HepG2 (cell line): Measurements from ENCODE around the gene CERS5. TPM values are rescaled to one million over a fixed set of nuclear protein-coding genes. Genes with fewer than 3 reads are reported as not detected.

ENCODE experiments used
- ATAC-seq: fragments of 200-7000 bp; cut with Tn5 transposase; 3 replicates; pipeline ENCODE4 v1.9.1; 2020; ENCODE audit warnings: mild to moderate bottlenecking, moderate library complexity
- BruUV-seq: library from RNA; stranded (reverse); fragments of 400-500 nt; replicated peaks from 2 replicates; lab custom pipeline; 2021; lab: Mats Ljungman, UMichigan
- CTCF ChIA-PET: fragments of 300-600 bp; formaldehyde crosslinking; extraction: SDS; loops from one replicate; lab custom pipeline; 2021; ENCODE audit warnings: low total read pairs, inconsistent platforms, low intra/inter-chr PET ratio; lab: Yijun Ruan, JAX
- POLR2A ChIA-PET: fragments of 350-600 bp; sonication (Branson Sonifier 250); formaldehyde crosslinking; loops from one replicate; lab custom pipeline; 2020; ENCODE audit warnings: antibody characterized with exemption, inconsistent platforms; lab: Yijun Ruan, JAX
- DNase-seq: peaks from one replicate; pipeline ENCODE4 v3.0.0-alpha.2; 2015; ENCODE audit warnings: low spot score
- FAIRE-seq: peaks from 3 replicates; lab custom pipeline; 2011; peaks lifted over from hg19 to GRCh38; lab: Jason Lieb, UNC
- H2AFZ ChIP-seq: one replicate; pipeline ENCODE4 v1.6.1; 2011; ENCODE audit warnings: low read length, inconsistent platforms
- H3K27ac ChIP-seq: fragments of 300-600 bp; 3 replicates; pipeline ENCODE4 v1.8.0; 2011; ENCODE audit warnings: mixed run types, mild to moderate bottlenecking, mixed read lengths, low read length, inconsistent platforms; ENCODE audit not compliant: insufficient read depth; ENCODE audit errors: extremely low read length
- H3K27me3 ChIP-seq, 2 experiments: fragments of 200-600 bp in 1 of 2; 2 replicates in 1 of 2; 3 replicates in 1 of 2; pipeline versions ENCODE4 v1.6.0 to v1.8.0; 2011; ENCODE audit warnings: low read length in 2 of 2, mild to moderate bottlenecking in 2 of 2, moderate library complexity in 2 of 2, inconsistent platforms in 1 of 2; ENCODE audit not compliant: insufficient read depth in 2 of 2, control insufficient read depth in 1 of 2
- H3K36me3 ChIP-seq, 2 experiments: fragments of 200-600 bp in 1 of 2; replicated peaks in 1 of 2; 2 replicates in 1 of 2; 3 replicates in 1 of 2; pipeline versions ENCODE4 v1.5.1 to v1.8.0; 2011; ENCODE audit warnings: low read length in 2 of 2, inconsistent platforms in 1 of 2; ENCODE audit not compliant: insufficient read depth in 2 of 2, control insufficient read depth in 1 of 2
- H3K4me1 ChIP-seq: 2 replicates; pipeline ENCODE4 v1.5.1; 2012; ENCODE audit warnings: low read length, inconsistent platforms; ENCODE audit not compliant: insufficient read depth
- H3K4me2 ChIP-seq: 2 replicates; pipeline ENCODE4 v1.6.0; 2011; ENCODE audit warnings: low read depth, low read length, inconsistent platforms
- H3K4me3 ChIP-seq, 3 experiments: fragments of 200-600 bp in 1 of 3; sonication (generic), shearing (Covaris generic) in 1 of 3; replicated peaks in 1 of 3; 2 replicates each; pipeline ENCODE4 v1.5.1; 2011 to 2016; ENCODE audit warnings: low read length in 3 of 3, inconsistent platforms in 2 of 3, low read depth in 2 of 3, mild to moderate bottlenecking in 2 of 3, control low read depth in 1 of 3, mixed read lengths in 1 of 3; ENCODE audit not compliant: insufficient read depth in 1 of 3
- H3K79me2 ChIP-seq: one replicate; pipeline ENCODE4 v1.6.1; 2011; ENCODE audit warnings: low read length, inconsistent platforms; ENCODE audit not compliant: insufficient read depth
- H3K9ac ChIP-seq: 2 replicates; pipeline ENCODE4 v1.6.0; 2011; ENCODE audit warnings: mild to moderate bottlenecking, low read depth, low read length, inconsistent platforms; ENCODE audit not compliant: insufficient read depth
- H3K9me3 ChIP-seq: 2 replicates; pipeline ENCODE4 v1.5.1; 2012; ENCODE audit warnings: mild to moderate bottlenecking, low read length
- H4K20me1 ChIP-seq: 2 replicates; pipeline ENCODE4 v1.6.0; 2011; ENCODE audit warnings: inconsistent platforms, mild to moderate bottlenecking, low read length, moderate library complexity; ENCODE audit not compliant: insufficient read depth
- ELF3 ChIP-seq: IDR thresholded peaks from 2 replicates; pipeline ENCODE4 v1.6.1; 2016; ENCODE audit warnings: missing genetic modification reagents, missing compliant biosample characterization
- MAFF ChIP-seq: IDR thresholded peaks from 2 replicates; pipeline ENCODE4 v1.6.1; 2011; ENCODE audit warnings: low read depth, low read length, improper control_type of control experiment
- MAFK ChIP-seq, 2 experiments: IDR thresholded peaks in 1 of 2; conservative IDR thresholded peaks in 1 of 2; 2 replicates each; pipeline ENCODE4 v1.6.1; 2011; ENCODE audit warnings: improper control_type of control experiment in 2 of 2, low read length in 2 of 2
- MTA3 ChIP-seq: sonication (generic); formaldehyde crosslinking; IDR thresholded peaks from 2 replicates; pipeline ENCODE4 v1.4.0; 2020; ENCODE audit warnings: missing genetic modification reagents
- ZSCAN22 ChIP-seq: sonication (generic); formaldehyde crosslinking; IDR thresholded peaks from 2 replicates; pipeline ENCODE4 v1.4.0; 2020; ENCODE audit warnings: mild to moderate bottlenecking, missing genetic modification reagents
- WGBS: methylation state at CpG from one replicate; pipeline ENCODE4 v1.1.6; 2017; ENCODE audit warnings: low lambda C conversion rate; 5-methylcytosine and 5-hydroxymethylcytosine counted together
- in situ Hi-C: cut with HindIII; loops from 2 replicates; pipeline ENCODE4 v1.10.0; 2017; ENCODE audit warnings: low pct_unique_long_range_greater_than_20kb; ENCODE audit not compliant: extremely low pct_ligation_motif_present
- intact Hi-C: fragments of 100-400 bp; cut with micrococcal nuclease; formaldehyde crosslinking; loops from one replicate; pipeline ENCODE4 v1.10.0; 2022; ENCODE audit not compliant: unreplicated experiment
- polyA plus RNA-seq, 8 experiments: library from polyadenylated mRNA; depleted of rRNA in 3 of 8; stranded (reverse) in 7 of 8; unstranded in 1 of 8; fragments of >200 nt; fragmentation: Illumina TruSeq in 4 of 8; extraction: Trizol in 4 of 8; gene quantifications; 2 replicates each; pipeline versions ENCODE4 v1.2.1 to v1.2.3, GENCODE V29; 2011 to 2016; ENCODE audit warnings: low read depth in 4 of 8, missing spikeins in 1 of 8, mixed read lengths in 1 of 8; ENCODE audit not compliant: insufficient read depth in 1 of 8
- total RNA-seq, 5 experiments: library from RNA; depleted of rRNA; stranded (reverse); fragments of >200 nt; fragmentation: Illumina TruSeq; extraction: Trizol; gene quantifications; 2 replicates each; pipeline ENCODE4 v1.2.3, GENCODE V29; 2016; ENCODE audit warnings: low read depth in 1 of 5
- TF ChIP-seq, protein P1 (sequence below): sonication (generic); formaldehyde crosslinking; IDR thresholded peaks from 2 replicates; pipeline ENCODE4 v1.5.0; 2020; ENCODE audit warnings: mild to moderate bottlenecking, missing genetic modification reagents
- TF ChIP-seq, protein P2 (sequence below): sonication (generic); formaldehyde crosslinking; IDR thresholded peaks from 2 replicates; pipeline ENCODE4 v1.4.0; 2020; ENCODE audit warnings: mild to moderate bottlenecking, missing genetic modification reagents, borderline replicate concordance

The CERS5 gene
- total and polyA plus RNA-seq, 2 of the 13 experiments (the other 11 are each of a cell fraction or from before 2014, with no cell fraction given) = 22.3 to 48.8 TPM

DNA sequence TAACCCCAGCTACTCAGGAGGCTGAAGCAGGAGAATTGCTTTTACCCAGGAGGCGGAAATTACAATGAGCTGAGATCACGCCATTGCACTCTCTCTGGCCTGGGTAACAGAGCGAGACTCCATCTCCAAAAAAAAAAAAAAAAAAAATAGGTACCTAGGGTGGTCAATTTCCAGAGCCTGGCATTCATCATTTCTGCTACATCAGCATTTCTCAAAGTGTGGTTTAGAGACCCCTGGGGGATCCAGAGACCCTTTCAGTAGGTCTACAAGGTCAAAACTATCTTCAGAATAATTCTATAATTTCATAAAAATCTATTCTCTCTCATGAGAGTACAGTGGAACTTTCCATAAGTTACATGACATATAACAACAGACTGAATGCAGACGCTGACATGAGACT lies 19.9 kb downstream of the CERS5 start:
- FAIRE-seq (no peak), ATAC-seq (no peak), DNase-seq (no peak)
- CTCF ChIA-PET = no interaction called here
- Histone ChIP-seq H3K27me3 (no peaks in the 10 kb centered on the region), H3K4me1 (no peaks in the 10 kb centered on the region), H3K4me3 (no peak overlapping the region), H3K9ac (no peak overlapping the region), H3K9me3 (no peaks in the 10 kb centered on the region), H3K27ac (no peak overlapping the region), H3K36me3 (peaks cover 0 to 15% of the 10 kb centered on the region in 2 experiments; a peak in 2 of 5 replicates), H3K79me2 (peaks cover 8% of the 10 kb centered on the region), H2AFZ (no peak overlapping the region), H4K20me1 (no peaks in the 10 kb centered on the region; the same call in 1 of the 2 replicates), H3K4me2 (no peak overlapping the region)
- 99% methylated on average over 4 of the region's 4 CpGs for WGBS
- no TSS peak for BruUV-seq
- intact Hi-C loops = no loop called here
- TF ChIP-seq MTA3 (CRISPR knock-in tag) = no peak
- TF ChIP-seq, protein P1, sequence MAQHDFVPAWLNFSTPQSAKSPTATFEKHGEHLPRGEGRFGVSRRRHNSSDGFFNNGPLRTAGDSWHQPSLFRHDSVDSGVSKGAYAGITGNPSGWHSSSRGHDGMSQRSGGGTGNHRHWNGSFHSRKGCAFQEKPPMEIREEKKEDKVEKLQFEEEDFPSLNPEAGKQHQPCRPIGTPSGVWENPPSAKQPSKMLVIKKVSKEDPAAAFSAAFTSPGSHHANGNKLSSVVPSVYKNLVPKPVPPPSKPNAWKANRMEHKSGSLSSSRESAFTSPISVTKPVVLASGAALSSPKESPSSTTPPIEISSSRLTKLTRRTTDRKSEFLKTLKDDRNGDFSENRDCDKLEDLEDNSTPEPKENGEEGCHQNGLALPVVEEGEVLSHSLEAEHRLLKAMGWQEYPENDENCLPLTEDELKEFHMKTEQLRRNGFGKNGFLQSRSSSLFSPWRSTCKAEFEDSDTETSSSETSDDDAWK = no peak
- TF ChIP-seq, protein P2, sequence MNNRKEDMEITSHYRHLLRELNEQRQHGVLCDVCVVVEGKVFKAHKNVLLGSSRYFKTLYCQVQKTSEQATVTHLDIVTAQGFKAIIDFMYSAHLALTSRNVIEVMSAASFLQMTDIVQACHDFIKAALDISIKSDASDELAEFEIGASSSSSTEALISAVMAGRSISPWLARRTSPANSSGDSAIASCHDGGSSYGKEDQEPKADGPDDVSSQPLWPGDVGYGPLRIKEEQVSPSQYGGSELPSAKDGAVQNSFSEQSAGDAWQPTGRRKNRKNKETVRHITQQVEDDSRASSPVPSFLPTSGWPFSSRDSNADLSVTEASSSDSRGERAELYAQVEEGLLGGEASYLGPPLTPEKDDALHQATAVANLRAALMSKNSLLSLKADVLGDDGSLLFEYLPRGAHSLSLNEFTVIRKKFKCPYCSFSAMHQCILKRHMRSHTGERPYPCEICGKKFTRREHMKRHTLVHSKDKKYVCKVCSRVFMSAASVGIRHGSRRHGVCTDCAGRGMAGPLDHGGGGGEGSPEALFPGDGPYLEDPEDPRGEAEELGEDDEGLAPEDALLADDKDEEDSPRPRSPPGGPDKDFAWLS (CRISPR knock-in tag) = no peak
- TF ChIP-seq MAFF = peak; percentile 96
- peak; percentile 94 to 97 for TF ChIP-seq MAFK (conservative IDR thresholded peaks at IDR 0.05 in 1 of 2, IDR thresholded peaks at IDR 0.05 in 1 of 2; ENCODE audit: low read length in 2 of 2)
- TF ChIP-seq ELF3 = no peak
- TF ChIP-seq ZSCAN22 (CRISPR knock-in tag) = no peak
- in situ Hi-C loops = no loop called here
- POLR2A ChIA-PET = interaction anchor here (1.3 kb wide), 1 partner anchor 35 kb away, joined by 4 read pairs; the partner anchor contains the start of gene COX14
